ENCODE data around the gene ZBTB40. TPM values are rescaled to one million over a fixed set of nuclear protein-coding genes. Genes with fewer than 3 reads are reported as not detected.

The ZBTB40 gene
- total RNA-seq, 1 experiment from 2014 or later, result 19.5 TPM

DNA sequence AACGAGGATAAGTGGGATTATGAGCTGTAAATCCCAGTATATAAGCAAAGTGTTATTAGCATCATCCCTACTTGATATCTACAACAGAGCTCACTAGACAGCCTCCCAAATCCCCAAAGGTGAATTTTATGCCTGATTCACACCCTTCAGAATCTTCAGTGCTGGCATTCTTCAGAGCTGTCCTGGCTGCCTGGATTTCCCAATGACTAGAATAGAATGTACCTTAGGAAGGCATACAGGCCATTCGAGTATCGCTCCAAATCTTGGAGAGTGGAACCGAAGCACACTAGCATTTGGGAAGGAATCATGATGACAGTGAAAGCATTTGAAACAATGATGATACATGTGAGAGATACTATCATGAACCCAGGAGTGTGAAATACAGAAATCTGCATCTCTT, 22.3 kb downstream of the ZBTB40 start (continued):
- TF ChIP-seq, protein P1, sequence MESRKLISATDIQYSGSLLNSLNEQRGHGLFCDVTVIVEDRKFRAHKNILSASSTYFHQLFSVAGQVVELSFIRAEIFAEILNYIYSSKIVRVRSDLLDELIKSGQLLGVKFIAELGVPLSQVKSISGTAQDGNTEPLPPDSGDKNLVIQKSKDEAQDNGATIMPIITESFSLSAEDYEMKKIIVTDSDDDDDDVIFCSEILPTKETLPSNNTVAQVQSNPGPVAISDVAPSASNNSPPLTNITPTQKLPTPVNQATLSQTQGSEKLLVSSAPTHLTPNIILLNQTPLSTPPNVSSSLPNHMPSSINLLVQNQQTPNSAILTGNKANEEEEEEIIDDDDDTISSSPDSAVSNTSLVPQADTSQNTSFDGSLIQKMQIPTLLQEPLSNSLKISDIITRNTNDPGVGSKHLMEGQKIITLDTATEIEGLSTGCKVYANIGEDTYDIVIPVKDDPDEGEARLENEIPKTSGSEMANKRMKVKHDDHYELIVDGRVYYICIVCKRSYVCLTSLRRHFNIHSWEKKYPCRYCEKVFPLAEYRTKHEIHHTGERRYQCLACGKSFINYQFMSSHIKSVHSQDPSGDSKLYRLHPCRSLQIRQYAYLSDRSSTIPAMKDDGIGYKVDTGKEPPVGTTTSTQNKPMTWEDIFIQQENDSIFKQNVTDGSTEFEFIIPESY (IDR thresholded peaks at IDR 0.05; ENCODE audit: extremely low read depth, insufficient replicate concordance, low read length), result no peak

DNA sequence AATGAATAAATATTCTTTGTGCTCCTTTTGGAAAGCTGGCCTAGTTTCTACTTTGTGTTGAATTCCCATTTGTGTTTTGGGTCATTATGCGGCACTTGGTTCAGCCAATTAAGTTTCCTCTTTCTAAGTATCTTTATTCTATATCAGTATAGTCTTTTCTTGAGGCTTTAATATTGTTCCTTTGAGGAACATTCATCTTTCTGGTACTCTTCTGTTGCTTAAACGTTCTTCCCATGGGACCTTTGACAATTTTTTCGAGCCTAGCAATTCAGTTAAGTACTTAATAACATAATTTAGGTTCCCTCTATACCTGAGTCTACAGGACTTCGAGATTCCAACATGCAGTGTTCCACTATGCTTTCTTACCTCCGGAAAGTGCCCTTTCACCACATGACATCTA, 24.9 kb downstream of the ZBTB40 start:
- Histone ChIP-seq H3K4me2 (ENCODE audit: low read length) (no peak overlapping the region), H3K79me2 (ENCODE audit: insufficient read depth, low read length) (peaks cover 47% of the 10 kb centered on the region), H3K27me3 (ENCODE audit: insufficient read depth, low read length) (no peaks in the 10 kb centered on the region), H3K36me3 (ENCODE audit: control insufficient read depth in 1 of 2, insufficient read depth in 2 of 2, low read length in 2 of 2) (no peaks in the 10 kb centered on the region), H3K27ac (ENCODE audit: low read depth, low read length) (no peak overlapping the region), H3K9me2 (ENCODE audit: insufficient read depth) (no peaks in the 10 kb centered on the region), H3K4me3 (replicated peaks in 1 of 2; ENCODE audit: low read depth in 1 of 2, low read length in 2 of 2) (no peak overlapping the region), H3K9me3 (ENCODE audit: control insufficient read depth in 1 of 2, insufficient read depth in 1 of 2, low read depth in 1 of 2, low read length in 2 of 2) (no peaks in the 10 kb centered on the region), H4K20me1 (ENCODE audit: insufficient read depth) (no peaks in the 10 kb centered on the region), H3K4me1 (ENCODE audit: control insufficient read depth in 1 of 2, insufficient read depth in 2 of 2, low read length in 2 of 2) (no peaks in the 10 kb centered on the region), H3K9ac (ENCODE audit: low read length) (no peak overlapping the region), H2AFZ (ENCODE audit: low read depth, low read length, poor library complexity, severe bottlenecking) (no peak overlapping the region)
- no TSS peak for BruUV-seq (replicated peaks)
- ChIA-PET CTCF (no interaction called here), POLR2A (no interaction called here), RAD21 (ENCODE audit: low non-redundant PET in 1 of 2, low total read pairs in 2 of 2, uncharacterized antibody in 2 of 2, unreplicated experiment in 2 of 2) (no interaction called here)
- intact Hi-C loops (cut with micrococcal nuclease), result no loop called here
- ATAC-seq, result no peak
- no peak for DNase-seq (ENCODE audit: low read depth, low spot score)
- TF ChIP-seq EGR1 (IDR thresholded peaks at IDR 0.05; ENCODE audit: low read depth), result no peak
- TF ChIP-seq SP1 (IDR thresholded peaks at IDR 0.05; ENCODE audit: low read depth), result no peak
- no peak for TF ChIP-seq ZNF274 (IDR thresholded peaks at IDR 0.05; ENCODE audit: low read depth, low read length)
- TF ChIP-seq, protein P2, sequence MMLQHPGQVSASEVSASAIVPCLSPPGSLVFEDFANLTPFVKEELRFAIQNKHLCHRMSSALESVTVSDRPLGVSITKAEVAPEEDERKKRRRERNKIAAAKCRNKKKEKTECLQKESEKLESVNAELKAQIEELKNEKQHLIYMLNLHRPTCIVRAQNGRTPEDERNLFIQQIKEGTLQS (IDR thresholded peaks at IDR 0.05), result no peak
- TF ChIP-seq CBX3 (IDR thresholded peaks at IDR 0.05; ENCODE audit: low read depth), result no peak
- TF ChIP-seq EZH2phosphoT487 (IDR thresholded peaks at IDR 0.05; ENCODE audit: borderline replicate concordance), result no peak
- no peak for TF ChIP-seq EZH2 (IDR thresholded peaks at IDR 0.05)
- no peak for TF ChIP-seq RAD21 (IDR thresholded peaks at IDR 0.05; ENCODE audit: low read depth)

All from HCT116 (cell line).